Measurements from ENCODE around the gene RNF13.

Gene RNF13

GRCh38 chr3:149845570-149846244 lies 32.7 kb downstream of the RNF13 start:
- Histone ChIP-seq H3K9ac (ENCODE audit: low read length) (no peak overlapping the region), H4K20me1 (ENCODE audit: insufficient read depth, low read length) (no peaks in the 10 kb centered on the region)
- no peak for DNase-seq

GRCh38 chr3:149848238-149848637 lies 35.2 kb downstream of the RNF13 start:
- H3K27ac ChIP-seq (ENCODE audit: low read length) = no peak overlapping the region
- TF ChIP-seq CTCF (IDR thresholded peaks at IDR 0.05; ENCODE audit: low read length) (no peak), EZH2phosphoT487 (IDR thresholded peaks at IDR 0.05; ENCODE audit: low read length) (no peak), EZH2 (optimal IDR thresholded peaks at IDR 0.05; ENCODE audit: low read depth, low read length) (no peak)
- H3K4me2 ChIP-seq (ENCODE audit: low read depth, low read length) = no peak overlapping the region
- peaks cover 5% of the 10 kb centered on the region; the same call in 1 of the 2 replicates for H3K79me2 ChIP-seq (ENCODE audit: low read length)
- no peaks in the 10 kb centered on the region for H3K9me3 ChIP-seq (replicated peaks; ENCODE audit: insufficient read depth, low read length)
- H3K9ac ChIP-seq (ENCODE audit: low read length) = no peak overlapping the region
- H3K4me3 ChIP-seq (ENCODE audit: low read length) = no peak overlapping the region
- no peaks in the 10 kb centered on the region for H4K20me1 ChIP-seq (ENCODE audit: insufficient read depth, low read length)
- no peak overlapping the region for H2AFZ ChIP-seq (ENCODE audit: low read length)
- DNase-seq = no peak
- H3K9me2 ChIP-seq (replicated peaks; ENCODE audit: insufficient read depth, low read length) = no peaks in the 10 kb centered on the region
- no peaks in the 10 kb centered on the region for H3K4me1 ChIP-seq (ENCODE audit: low read length)
- no peaks in the 10 kb centered on the region for H3K27me3 ChIP-seq (replicated peaks; ENCODE audit: insufficient read depth, low read length)
- H3F3A ChIP-seq (ENCODE audit: insufficient read depth, low read length) = no peaks in the 10 kb centered on the region
- H3K36me3 ChIP-seq (replicated peaks; ENCODE audit: insufficient read depth, low read length) = no peaks in the 10 kb centered on the region

More at GRCh38 chr3:149845570-149846244, 32.7 kb downstream of the RNF13 start:
- Histone ChIP-seq H3K4me1 (ENCODE audit: low read length) (no peaks in the 10 kb centered on the region), H3K36me3 (replicated peaks; ENCODE audit: insufficient read depth, low read length) (no peaks in the 10 kb centered on the region), H3K4me2 (ENCODE audit: low read depth, low read length) (no peak overlapping the region), H3K4me3 (ENCODE audit: low read length) (no peak overlapping the region), H3F3A (ENCODE audit: insufficient read depth, low read length) (no peaks in the 10 kb centered on the region), H3K27me3 (replicated peaks; ENCODE audit: insufficient read depth, low read length) (no peaks in the 10 kb centered on the region), H3K9me2 (replicated peaks; ENCODE audit: insufficient read depth, low read length) (no peaks in the 10 kb centered on the region), H3K9me3 (replicated peaks; ENCODE audit: insufficient read depth, low read length) (no peaks in the 10 kb centered on the region), H3K27ac (ENCODE audit: low read length) (no peak overlapping the region), H3K79me2 (ENCODE audit: low read length) (peaks cover 5% of the 10 kb centered on the region; the same call in 1 of the 2 replicates), H2AFZ (ENCODE audit: low read length) (no peak overlapping the region)
- TF ChIP-seq CTCF (IDR thresholded peaks at IDR 0.05; ENCODE audit: low read length) = no peak
- no peak for TF ChIP-seq EZH2phosphoT487 (IDR thresholded peaks at IDR 0.05; ENCODE audit: low read length)
- no peak for TF ChIP-seq EZH2 (optimal IDR thresholded peaks at IDR 0.05; ENCODE audit: low read depth, low read length)

GRCh38 chr3:149848688-149849087 lies 35.7 kb downstream of the RNF13 start:
- Histone ChIP-seq H3K4me3 (ENCODE audit: low read length) (no peak overlapping the region), H3K36me3 (replicated peaks; ENCODE audit: insufficient read depth, low read length) (no peaks in the 10 kb centered on the region), H3K27ac (ENCODE audit: low read length) (no peak overlapping the region), H3K9ac (ENCODE audit: low read length) (no peak overlapping the region), H3K27me3 (replicated peaks; ENCODE audit: insufficient read depth, low read length) (no peaks in the 10 kb centered on the region), H3K9me3 (replicated peaks; ENCODE audit: insufficient read depth, low read length) (no peaks in the 10 kb centered on the region), H3K9me2 (replicated peaks; ENCODE audit: insufficient read depth, low read length) (no peaks in the 10 kb centered on the region), H3K79me2 (ENCODE audit: low read length) (peaks cover 5% of the 10 kb centered on the region; the same call in 1 of the 2 replicates), H4K20me1 (ENCODE audit: insufficient read depth, low read length) (no peaks in the 10 kb centered on the region), H3F3A (ENCODE audit: insufficient read depth, low read length) (no peaks in the 10 kb centered on the region), H2AFZ (ENCODE audit: low read length) (no peak overlapping the region), H3K4me2 (ENCODE audit: low read depth, low read length) (no peak overlapping the region), H3K4me1 (ENCODE audit: low read length) (no peaks in the 10 kb centered on the region)
- DNase-seq = no peak
- TF ChIP-seq EZH2phosphoT487 (IDR thresholded peaks at IDR 0.05; ENCODE audit: low read length) (no peak), CTCF (IDR thresholded peaks at IDR 0.05; ENCODE audit: low read length) (no peak), EZH2 (optimal IDR thresholded peaks at IDR 0.05; ENCODE audit: low read depth, low read length) (no peak)

Data from MM.1S (cell line).